HG03135 (cell line): ENCODE results near the gene MCU.
"Not testable (repeated sequence)": the region's sequence is repeated elsewhere in the genome, so short reads cannot be mapped to it uniquely, and the experiment has no call there.

Experiments used
- ATAC-seq: cut with Tn5 transposase; IDR thresholded peaks from one replicate; pipeline ENCODE4 v1.9.1; 2021; ENCODE audit warnings: mild to moderate bottlenecking, moderate library complexity; ENCODE audit not compliant: unreplicated experiment

The MCU gene

GRCh38 chr10:72758930-72759329 lies 67.0 kb downstream of the MCU start:
- ATAC-seq: not testable (repeated sequence)

- no peak for ATAC-seq
These were observed 67.6 kb downstream of the MCU start for GRCh38 chr10:72759584-72759983.

- no peak for ATAC-seq
These were observed 69.6 kb downstream of the MCU start for GRCh38 chr10:72761498-72761897.

- ATAC-seq: no peak
These were observed 70.1 kb downstream of the MCU start for GRCh38 chr10:72762042-72762441.

- ATAC-seq: no peak
These were observed 71.3 kb downstream of the MCU start for GRCh38 chr10:72763201-72763600.

- ATAC-seq: no peak
These were observed 72.2 kb downstream of the MCU start for GRCh38 chr10:72764151-72764550.

GRCh38 chr10:72765051-72765745 lies 73.3 kb downstream of the MCU start:
- no peak for ATAC-seq

- not testable (repeated sequence) for ATAC-seq
These were observed 79.3 kb downstream of the MCU start for GRCh38 chr10:72771195-72771594.

GRCh38 chr10:72772031-72772430 lies 80.1 kb downstream of the MCU start:
- ATAC-seq: no peak

GRCh38 chr10:72779874-72780273 lies 87.9 kb downstream of the MCU start:
- no peak for ATAC-seq

GRCh38 chr10:72782649-72783330 lies 90.8 kb downstream of the MCU start:
- ATAC-seq: no peak

GRCh38 chr10:72783410-72783833 lies 91.5 kb downstream of the MCU start:
- no peak for ATAC-seq

- ATAC-seq: no peak
These were observed 92.8 kb downstream of the MCU start for GRCh38 chr10:72784551-72785351.

- no peak for ATAC-seq
These were observed 93.5 kb downstream of the MCU start for GRCh38 chr10:72785409-72785808.

- ATAC-seq: no peak
These were observed 98.5 kb downstream of the MCU start for GRCh38 chr10:72790216-72790990.

- ATAC-seq: no peak
These were observed 100.3 kb downstream of the MCU start for GRCh38 chr10:72792288-72792687.

- ATAC-seq: no peak
These were observed 101.8 kb downstream of the MCU start for GRCh38 chr10:72793752-72794151.

- no peak for ATAC-seq
These were observed 102.3 kb downstream of the MCU start for GRCh38 chr10:72794260-72794659.

- ATAC-seq: no peak
These were observed 104.1 kb downstream of the MCU start for GRCh38 chr10:72796042-72796441.

- no peak for ATAC-seq
These were observed 104.6 kb downstream of the MCU start for GRCh38 chr10:72796538-72796937.
